ENCODE measurements around the gene MUC2.

DNA sequence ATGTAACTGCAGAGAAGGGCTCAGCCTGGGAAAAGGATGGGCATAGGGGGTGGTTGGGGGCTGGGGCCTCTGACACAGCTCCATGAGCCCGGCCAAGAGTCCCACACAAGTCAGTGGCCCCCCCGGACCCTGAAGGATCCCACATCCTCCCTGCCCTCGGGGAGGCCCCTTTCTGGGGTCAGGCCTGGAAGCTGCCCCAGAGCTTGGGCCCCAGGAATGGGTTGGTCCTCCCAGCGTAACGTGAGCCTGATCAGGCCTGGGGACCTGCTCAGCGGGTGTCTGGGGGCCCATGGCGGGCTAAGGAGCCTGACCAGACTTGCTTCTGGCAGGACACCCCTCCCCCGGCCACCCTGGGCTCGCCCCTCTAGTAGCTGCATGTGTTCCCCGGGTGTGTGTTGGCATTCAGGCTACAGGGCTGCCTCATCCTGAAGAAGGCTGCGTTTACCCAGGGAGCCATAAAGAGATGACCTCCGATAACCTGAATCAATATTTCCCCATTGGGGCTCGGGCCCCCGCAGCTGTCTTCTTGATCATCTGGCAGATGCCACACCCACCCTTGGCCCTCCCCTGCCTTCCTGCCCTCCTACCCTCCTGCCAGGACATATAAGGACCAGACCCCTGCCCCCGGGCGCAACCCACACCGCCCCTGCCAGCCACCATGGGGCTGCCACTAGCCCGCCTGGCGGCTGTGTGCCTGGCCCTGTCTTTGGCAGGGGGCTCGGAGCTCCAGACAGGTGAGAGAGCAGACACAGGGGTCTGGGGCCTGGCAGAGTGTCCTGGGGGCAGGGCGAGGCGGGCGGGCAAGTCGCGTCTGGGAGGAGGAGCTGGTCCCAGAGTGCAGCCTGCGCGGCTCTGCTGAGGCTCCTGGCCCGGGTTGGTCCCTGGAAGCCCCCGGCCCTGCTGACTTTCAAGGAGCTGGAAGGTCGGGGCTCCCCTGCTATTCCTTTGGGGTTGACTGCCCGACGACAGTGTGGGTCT is at the start of gene MUC2:
- no peak for TF ChIP-seq CTCF (IDR thresholded peaks at IDR 0.05)
- no peak for TF ChIP-seq POLR2A (IDR thresholded peaks at IDR 0.05)
